ENCODE results near the gene ZMYND8.

DNA sequence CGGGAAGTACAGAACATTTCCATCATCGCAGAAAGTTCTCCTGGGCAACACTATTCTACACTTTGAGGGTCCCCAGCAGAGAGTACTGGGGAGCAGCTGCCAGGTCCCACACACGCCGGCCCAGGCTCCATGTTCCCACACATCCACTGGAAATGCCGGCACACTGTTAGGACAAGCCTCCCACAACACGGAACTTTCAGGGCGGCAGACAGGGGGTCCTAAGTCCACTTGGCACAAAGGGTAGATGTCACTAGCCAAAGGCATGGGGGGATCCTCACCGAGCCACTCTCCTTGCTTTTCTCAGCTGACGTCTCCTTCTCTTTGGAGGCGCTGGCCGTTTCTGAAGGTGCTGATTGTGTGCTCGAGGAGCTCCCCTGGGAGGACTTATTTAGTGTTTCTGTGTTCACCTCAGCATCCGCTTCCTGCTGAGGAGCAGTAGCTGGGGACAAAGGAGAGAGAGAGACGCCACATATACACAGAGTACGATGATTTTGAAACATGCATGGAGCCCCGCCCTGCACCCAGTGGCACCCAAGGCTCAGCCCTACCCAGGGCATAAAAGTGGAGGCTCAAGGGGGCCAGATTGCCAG lies 135.4 kb downstream of the ZMYND8 start:
- TF ChIP-seq CTCF (IDR thresholded peaks at IDR 0.05) (no peak), POLR2A (IDR thresholded peaks at IDR 0.05) (no peak)

Data from testis (tissue), 2 donors.